OCI-LY1 (cell line): Measurements from ENCODE around the gene KCNC2.
"Not testable (repeated sequence)": the region's sequence is repeated elsewhere in the genome, so short reads cannot be mapped to it uniquely, and the experiment has no call there.

ENCODE experiments used
- H2AFZ ChIP-seq: fragments of 200-600 bp; sonication (generic), shearing (Covaris generic); 2 replicates; pipeline ENCODE4 v1.6.0; 2014; ENCODE audit warnings: antibody characterized with exemption, mild to moderate bottlenecking, low read length
- H3F3A ChIP-seq: fragments of 200-600 bp; sonication (generic), shearing (Covaris generic); 2 replicates; pipeline ENCODE4 v1.6.0; 2014; ENCODE audit warnings: mild to moderate bottlenecking, antibody characterized with exemption, low read length, moderate library complexity; ENCODE audit not compliant: insufficient read depth
- H3K27ac ChIP-seq: fragments of 200-600 bp; sonication (generic); 2 replicates; pipeline ENCODE4 v1.5.1; 2014; ENCODE audit warnings: low read length, mixed run types, mild to moderate bottlenecking, low read depth; ENCODE audit not compliant: poor library complexity, severe bottlenecking
- H3K27me3 ChIP-seq: fragments of 200-600 bp; sonication (generic); 2 replicates; pipeline ENCODE4 v1.6.0; 2014; ENCODE audit warnings: antibody characterized with exemption, mild to moderate bottlenecking, low read length, moderate library complexity; ENCODE audit not compliant: insufficient read depth
- H3K36me3 ChIP-seq: fragments of 200-600 bp; sonication (generic); 2 replicates; pipeline ENCODE4 v1.6.1; 2014; ENCODE audit warnings: mild to moderate bottlenecking, antibody characterized with exemption, low read length, moderate library complexity, mixed read lengths; ENCODE audit not compliant: insufficient read depth
- H3K4me1 ChIP-seq: fragments of 200-600 bp; sonication (generic); 2 replicates; pipeline ENCODE4 v1.5.1; 2014; ENCODE audit warnings: mild to moderate bottlenecking, low read length, moderate library complexity; ENCODE audit not compliant: insufficient read depth, severe bottlenecking
- H3K4me2 ChIP-seq: fragments of 200-600 bp; sonication (generic), shearing (Covaris generic); 2 replicates; pipeline ENCODE4 v1.6.1; 2014; ENCODE audit warnings: low read length
- H3K4me3 ChIP-seq: fragments of 200-600 bp; sonication (generic); 2 replicates; pipeline ENCODE4 v1.5.1; 2014; ENCODE audit warnings: low read length, low read depth, mild to moderate bottlenecking, mixed read lengths; ENCODE audit not compliant: poor library complexity, severe bottlenecking
- H3K79me2 ChIP-seq: fragments of 200-600 bp; shearing (Covaris generic); 2 replicates; pipeline ENCODE4 v1.6.1; 2016; ENCODE audit warnings: mixed run types, low read length, mixed read lengths; ENCODE audit not compliant: insufficient read depth
- H3K9ac ChIP-seq: fragments of 200-600 bp; sonication (generic), shearing (Covaris generic); 2 replicates; pipeline ENCODE4 v1.6.1; 2014; ENCODE audit warnings: mild to moderate bottlenecking, low read length, mixed read lengths
- H3K9me2 ChIP-seq: fragments of 200-600 bp; sonication (generic), shearing (Covaris generic); 2 replicates; pipeline ENCODE4 v1.6.1; 2014; ENCODE audit warnings: low read depth, mild to moderate bottlenecking, low read length, mixed read lengths
- H3K9me3 ChIP-seq: fragments of 200-600 bp; shearing (Covaris generic); 2 replicates; pipeline ENCODE4 v1.6.1; 2014; ENCODE audit warnings: low read length, mixed read lengths
- H4K20me1 ChIP-seq: fragments of 200-600 bp; sonication (generic), shearing (Covaris generic); 2 replicates; pipeline ENCODE4 v1.6.0; 2016; ENCODE audit warnings: mild to moderate bottlenecking, low read length; ENCODE audit not compliant: insufficient read depth
- EZH2 ChIP-seq: fragments of 200-600 bp; sonication (generic), shearing (Covaris generic); IDR thresholded peaks from 2 replicates; pipeline ENCODE4 v1.8.0; 2017; ENCODE audit warnings: borderline replicate concordance, mixed run types, mild to moderate bottlenecking, antibody characterized with exemption, low read length, moderate library complexity, mixed read lengths
- TF ChIP-seq, protein P1 (sequence below): fragments of 200-600 bp; sonication (generic), shearing (Covaris generic); IDR thresholded peaks from 2 replicates; pipeline ENCODE4 v1.5.1; 2017; ENCODE audit warnings: mild to moderate bottlenecking, antibody characterized with exemption, low read length, moderate library complexity, mixed read lengths

KCNC2 gene

GRCh38 chr12:75194250-75194649, 15.4 kb downstream of the KCNC2 start:
- no peak overlapping the region for H3K4me3 ChIP-seq
- no peaks in the 10 kb centered on the region for H3K9me2 ChIP-seq
- H2AFZ ChIP-seq, result no peak overlapping the region
- no peaks in the 10 kb centered on the region for H3K79me2 ChIP-seq
- no peaks in the 10 kb centered on the region for H3K9me3 ChIP-seq
- no peaks in the 10 kb centered on the region for H3K4me1 ChIP-seq
- no peak for TF ChIP-seq EZH2
- TF ChIP-seq, protein P1, sequence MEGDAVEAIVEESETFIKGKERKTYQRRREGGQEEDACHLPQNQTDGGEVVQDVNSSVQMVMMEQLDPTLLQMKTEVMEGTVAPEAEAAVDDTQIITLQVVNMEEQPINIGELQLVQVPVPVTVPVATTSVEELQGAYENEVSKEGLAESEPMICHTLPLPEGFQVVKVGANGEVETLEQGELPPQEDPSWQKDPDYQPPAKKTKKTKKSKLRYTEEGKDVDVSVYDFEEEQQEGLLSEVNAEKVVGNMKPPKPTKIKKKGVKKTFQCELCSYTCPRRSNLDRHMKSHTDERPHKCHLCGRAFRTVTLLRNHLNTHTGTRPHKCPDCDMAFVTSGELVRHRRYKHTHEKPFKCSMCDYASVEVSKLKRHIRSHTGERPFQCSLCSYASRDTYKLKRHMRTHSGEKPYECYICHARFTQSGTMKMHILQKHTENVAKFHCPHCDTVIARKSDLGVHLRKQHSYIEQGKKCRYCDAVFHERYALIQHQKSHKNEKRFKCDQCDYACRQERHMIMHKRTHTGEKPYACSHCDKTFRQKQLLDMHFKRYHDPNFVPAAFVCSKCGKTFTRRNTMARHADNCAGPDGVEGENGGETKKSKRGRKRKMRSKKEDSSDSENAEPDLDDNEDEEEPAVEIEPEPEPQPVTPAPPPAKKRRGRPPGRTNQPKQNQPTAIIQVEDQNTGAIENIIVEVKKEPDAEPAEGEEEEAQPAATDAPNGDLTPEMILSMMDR, result no peak
- no peak overlapping the region for H3K9ac ChIP-seq
- H3K27me3 ChIP-seq, result no peaks in the 10 kb centered on the region
- H4K20me1 ChIP-seq, result no peaks in the 10 kb centered on the region
- H3K36me3 ChIP-seq, result no peaks in the 10 kb centered on the region
- no peak overlapping the region for H3K27ac ChIP-seq
- no peak overlapping the region for H3K4me2 ChIP-seq
- no peaks in the 10 kb centered on the region for H3F3A ChIP-seq

- Histone ChIP-seq H3K9ac (no peak overlapping the region), H3K4me3 (no peak overlapping the region), H4K20me1 (no peaks in the 10 kb centered on the region), H3K9me3 (no peaks in the 10 kb centered on the region), H3K27me3 (no peaks in the 10 kb centered on the region), H3K36me3 (no peaks in the 10 kb centered on the region), H3K9me2 (no peaks in the 10 kb centered on the region), H3K79me2 (no peaks in the 10 kb centered on the region), H3K27ac (no peak overlapping the region), H3K4me2 (no peak overlapping the region), H3K4me1 (no peaks in the 10 kb centered on the region), H3F3A (no peaks in the 10 kb centered on the region), H2AFZ (no peak overlapping the region)
- TF ChIP-seq EZH2, result no peak
- TF ChIP-seq, protein P1, result no peak
These were observed 17.4 kb downstream of the KCNC2 start for GRCh38 chr12:75192196-75192595.

GRCh38 chr12:75190846-75191245, 18.8 kb downstream of the KCNC2 start:
- Histone ChIP-seq H3K9ac (no peak overlapping the region), H3K4me3 (no peak overlapping the region), H3K27me3 (no peaks in the 10 kb centered on the region), H2AFZ (no peak overlapping the region), H3K9me3 (no peaks in the 10 kb centered on the region), H4K20me1 (no peaks in the 10 kb centered on the region), H3K4me1 (no peaks in the 10 kb centered on the region), H3F3A (no peaks in the 10 kb centered on the region), H3K79me2 (no peaks in the 10 kb centered on the region), H3K27ac (no peak overlapping the region), H3K4me2 (no peak overlapping the region), H3K9me2 (no peaks in the 10 kb centered on the region), H3K36me3 (no peaks in the 10 kb centered on the region)
- TF ChIP-seq, protein P1, result no peak
- no peak for TF ChIP-seq EZH2

GRCh38 chr12:75185881-75186280, 23.8 kb downstream of the KCNC2 start:
- not testable (repeated sequence) for H3F3A ChIP-seq, H3K4me1 ChIP-seq, H4K20me1 ChIP-seq, H3K9me2 ChIP-seq, H3K9me3 ChIP-seq, H3K9ac ChIP-seq, H3K27ac ChIP-seq, H3K27me3 ChIP-seq, H3K79me2 ChIP-seq, H3K36me3 ChIP-seq, H2AFZ ChIP-seq, H3K4me2 ChIP-seq, H3K4me3 ChIP-seq
